GM12878 (cell line): Measurements from ENCODE around the gene CLIC3. TPM values are rescaled to one million over a fixed set of nuclear protein-coding genes. Genes with fewer than 3 reads are reported as not detected.

ENCODE experiments used
- ATAC-seq: fragments of 200-7000 bp; cut with Tn5 transposase; 3 replicates; pipeline ENCODE4 v1.9.1; 2020; ENCODE audit warnings: mild to moderate bottlenecking, moderate library complexity
- BruUV-seq: library from RNA; stranded (reverse); fragments of 400-500 nt; replicated peaks from 2 replicates; lab custom pipeline; 2021; lab: Mats Ljungman, UMichigan
- CTCF ChIA-PET: fragments of 300-600 bp; sonication (Branson Sonifier 250); formaldehyde crosslinking; extraction: SDS; loops from one replicate; lab custom pipeline; 2021; ENCODE audit warnings: inconsistent platforms; lab: Yijun Ruan, JAX
- POLR2A ChIA-PET: fragments of 350-600 bp; formaldehyde crosslinking; extraction: SDS; loops from one replicate; lab custom pipeline; 2021; ENCODE audit warnings: inconsistent platforms; lab: Charles Lee
- RAD21 ChIA-PET: fragments of 300-600 bp; sonication (Branson Sonifier 250); formaldehyde crosslinking; loops from one replicate; lab custom pipeline; 2023; ENCODE audit warnings: antibody characterized with exemption; ENCODE audit not compliant: unreplicated experiment; lab: Charles Lee
- SMC1A ChIA-PET: fragments of 300-600 bp; sonication (Branson Sonifier 250); formaldehyde crosslinking; loops from one replicate; lab custom pipeline; 2023; ENCODE audit not compliant: unreplicated experiment, uncharacterized antibody; lab: Charles Lee
- DNase-seq: peaks from one replicate; pipeline ENCODE4 v3.0.0-alpha.2; 2011; ENCODE audit warnings: low read depth, low spot score
- FAIRE-seq: peaks from 3 replicates; lab custom pipeline; 2011; peaks lifted over from hg19 to GRCh38; lab: Jason Lieb, UNC
- H2AFZ ChIP-seq: 2 replicates; pipeline ENCODE4 v1.6.0; 2011; ENCODE audit warnings: low read depth, low read length, control low read depth; ENCODE audit not compliant: control insufficient read depth
- H3K27ac ChIP-seq: 2 replicates; pipeline ENCODE4 v1.5.1; 2011; ENCODE audit warnings: control low read depth; ENCODE audit not compliant: control insufficient read depth, insufficient read depth
- H3K27me3 ChIP-seq, 2 experiments: replicated peaks in 1 of 2; 2 replicates each; pipeline versions ENCODE4 v1.6.0 to v1.6.1; 2011; ENCODE audit warnings: low read length in 1 of 2; ENCODE audit not compliant: control insufficient read depth in 2 of 2, insufficient read depth in 2 of 2
- H3K36me3 ChIP-seq, 2 experiments: 2 replicates each; pipeline ENCODE4 v1.5.1; 2011; ENCODE audit warnings: low read length in 1 of 2; ENCODE audit not compliant: control insufficient read depth in 2 of 2, insufficient read depth in 2 of 2
- H3K4me1 ChIP-seq: 2 replicates; pipeline ENCODE4 v1.6.1; 2011; ENCODE audit warnings: mild to moderate bottlenecking, low read length, moderate library complexity, mixed read lengths; ENCODE audit not compliant: control insufficient read depth, insufficient read depth
- H3K4me2 ChIP-seq: 2 replicates; pipeline ENCODE4 v1.6.0; 2011; ENCODE audit warnings: control low read depth; ENCODE audit not compliant: control insufficient read depth, insufficient read depth
- H3K4me3 ChIP-seq: fragments of 200-600 bp; sonication (generic); 2 replicates; pipeline ENCODE4 v1.5.1; 2016
- H3K79me2 ChIP-seq: 2 replicates; pipeline ENCODE4 v1.6.0; 2011; ENCODE audit warnings: low read length; ENCODE audit not compliant: control insufficient read depth, insufficient read depth
- H3K9ac ChIP-seq: 2 replicates; pipeline ENCODE4 v1.8.0; 2011; ENCODE audit warnings: low read length, control low read depth, mixed read lengths; ENCODE audit not compliant: control insufficient read depth, insufficient read depth
- H3K9me3 ChIP-seq: replicated peaks from 3 replicates; pipeline ENCODE4 v1.5.1; 2011; ENCODE audit warnings: mild to moderate bottlenecking, low read length; ENCODE audit not compliant: control insufficient read depth, insufficient read depth
- H4K20me1 ChIP-seq: 2 replicates; pipeline ENCODE4 v1.6.0; 2011; ENCODE audit not compliant: control insufficient read depth, insufficient read depth
- ATF7 ChIP-seq: fragments of 450-650 bp; IDR thresholded peaks from 2 replicates; pipeline ENCODE4 v1.6.1; 2016; ENCODE audit warnings: low read depth, mild to moderate bottlenecking
- BRCA1 ChIP-seq: IDR thresholded peaks from 2 replicates; pipeline ENCODE4 v1.6.1; 2011; ENCODE audit warnings: low read depth, low read length, improper control_type of control experiment
- CHD2 ChIP-seq: IDR thresholded peaks from 2 replicates; pipeline ENCODE4 v1.6.1; 2011; ENCODE audit warnings: low read depth, low read length, improper control_type of control experiment, borderline replicate concordance
- HCFC1 ChIP-seq: fragments of 150-350 bp; IDR thresholded peaks from 2 replicates; pipeline ENCODE4 v1.6.1; 2014; ENCODE audit warnings: low read length
- NRF1 ChIP-seq: conservative IDR thresholded peaks from 2 replicates; pipeline ENCODE4 v1.6.1; 2011; ENCODE audit warnings: mild to moderate bottlenecking, low read depth, low read length, improper control_type of control experiment
- SIX5 ChIP-seq: IDR thresholded peaks from 2 replicates; pipeline ENCODE4 v1.6.1; 2011; ENCODE audit warnings: mild to moderate bottlenecking, low read depth, low read length, moderate library complexity; ENCODE audit not compliant: severe bottlenecking
- SMC3 ChIP-seq: IDR thresholded peaks from 2 replicates; pipeline ENCODE4 v1.6.1; 2011; ENCODE audit warnings: low read length, improper control_type of control experiment, borderline replicate concordance
- SREBF2 ChIP-seq: IDR thresholded peaks from 2 replicates; pipeline ENCODE4 v1.6.1; 2012; ENCODE audit warnings: mild to moderate bottlenecking, low read length
- TAF1 ChIP-seq: IDR thresholded peaks from 2 replicates; pipeline ENCODE4 v1.6.1; 2011; ENCODE audit warnings: mild to moderate bottlenecking, low read depth, low read length, borderline replicate concordance
- TCF7 ChIP-seq: IDR thresholded peaks from 2 replicates; pipeline ENCODE4 v1.6.1; 2014; ENCODE audit warnings: antibody characterized with exemption, borderline replicate concordance
- YBX1 ChIP-seq: fragments of 450-650 bp; IDR thresholded peaks from 2 replicates; pipeline ENCODE4 v1.6.1; 2016; ENCODE audit warnings: antibody characterized with exemption
- WGBS: methylation state at CpG from one replicate; pipeline ENCODE4 v1.1.6; 2016; ENCODE audit warnings: low lambda C conversion rate; ENCODE audit not compliant: insufficient replicate concordance, insufficient coverage; ENCODE audit errors: missing lambda C conversion rate; 5-methylcytosine and 5-hydroxymethylcytosine counted together
- in situ Hi-C: fragments of 300-500 bp; cut with MboI; formaldehyde crosslinking; loops from 9 replicates; pipeline ENCODE4 v1.14.3; 2018; ENCODE audit warnings: mixed read lengths
- intact Hi-C: fragments of 100-400 bp; cut with micrococcal nuclease; formaldehyde crosslinking; loops from one replicate; pipeline ENCODE4 v1.14.2; 2022; ENCODE audit not compliant: unreplicated experiment
- polyA plus RNA-seq, 11 experiments: library from polyadenylated mRNA; depleted of rRNA in 4 of 11; unstranded in 6 of 11; stranded (reverse) in 5 of 11; fragments of >200 nt; fragmentation: Nextera tagmentation in 4 of 11; fragmentation: Illumina TruSeq in 1 of 11; extraction: Ambion mirVana in 4 of 11; extraction: Trizol in 1 of 11; gene quantifications; 1 replicate in 1 of 11; 2 replicates in 10 of 11; pipeline versions ENCODE4 v1.2.1 to v1.2.3, GENCODE V29; 2011 to 2016; ENCODE audit warnings: inconsistent platforms in 2 of 11, missing spikeins in 2 of 11, low read depth in 1 of 11
- total RNA-seq, 4 experiments: library from RNA; depleted of rRNA in 3 of 4; stranded (reverse); fragments of >200 nt in 3 of 4; fragmentation: Illumina TruSeq in 1 of 4; extraction: Trizol in 1 of 4; gene quantifications; 2 replicates each; pipeline versions ENCODE4 v1.2.1 to v1.2.3, GENCODE V29; 2013 to 2021
- TF ChIP-seq, protein P1 (sequence below): IDR thresholded peaks from 2 replicates; pipeline ENCODE4 v1.6.1; 2011; ENCODE audit warnings: borderline replicate concordance, low read depth, mild to moderate bottlenecking, moderate library complexity, mixed read lengths, low read length; ENCODE audit not compliant: insufficient read depth; ENCODE audit errors: extremely low read length
- TF ChIP-seq, protein P2 (sequence below): fragments of 450-650 bp; IDR thresholded peaks from 2 replicates; pipeline ENCODE4 v1.6.1; 2017; ENCODE audit warnings: mild to moderate bottlenecking, low read depth, inconsistent platforms; ENCODE audit not compliant: poor library complexity, severe bottlenecking
- TF ChIP-seq, protein P3 (sequence below): fragments of 450-650 bp; IDR thresholded peaks from 2 replicates; pipeline ENCODE4 v1.6.1; 2014; ENCODE audit warnings: mild to moderate bottlenecking

CLIC3 gene
- total and polyA plus RNA-seq, 10 of the 15 experiments (the other 5 are each of a cell fraction or from before 2014, with no cell fraction given) = 0.31 TPM; not detected in 9

DNA sequence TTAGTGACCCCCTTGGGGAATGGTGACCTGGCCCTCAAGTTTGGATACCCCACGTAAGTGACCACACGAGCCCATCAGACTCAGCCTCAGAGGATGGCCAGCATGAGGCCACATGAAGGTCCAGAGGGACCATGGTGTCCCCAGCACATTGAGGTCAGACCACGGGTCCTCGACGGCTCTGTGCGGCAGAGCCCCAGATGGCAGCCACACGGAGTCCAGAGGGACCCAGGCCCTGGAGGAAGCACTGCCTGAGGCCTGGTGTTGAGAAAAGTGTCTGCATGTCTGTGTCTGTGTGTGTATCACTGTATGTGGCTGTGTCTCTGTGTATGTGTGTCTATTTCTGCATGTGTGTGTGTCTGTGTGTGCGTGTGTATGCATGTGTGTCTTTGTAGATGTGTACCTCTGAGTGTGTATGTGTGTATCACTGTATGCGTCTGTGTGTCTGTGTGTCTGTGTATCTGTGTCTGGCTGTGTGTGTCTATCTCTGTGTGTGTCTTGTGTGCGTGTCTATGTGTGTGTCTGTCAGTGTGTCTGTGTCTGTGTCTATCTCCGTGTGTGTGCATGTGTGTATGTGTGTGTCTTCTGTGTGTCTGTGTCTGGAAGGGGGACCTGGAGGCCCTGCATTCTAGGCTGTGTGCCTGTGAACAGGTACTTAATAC, 12.6 kb downstream of the CLIC3 start:
- Histone ChIP-seq H3K4me3 (no peak overlapping the region), H3K4me2 (no peak overlapping the region), H3K27ac (no peak overlapping the region), H3K9me3 (no peaks in the 10 kb centered on the region)
- in situ Hi-C loops = no loop called here
- no TSS peak for BruUV-seq
- DNase-seq = no peak
- ATAC-seq = no peak
- no peak for TF ChIP-seq ATF7
- TF ChIP-seq NRF1 = no peak
- TF ChIP-seq BRCA1 = no peak
- TF ChIP-seq CHD2 = no peak
- no peak for TF ChIP-seq SMC3
- TF ChIP-seq SREBF2 = no peak
- no peak for TF ChIP-seq SIX5
- TF ChIP-seq, protein P1, sequence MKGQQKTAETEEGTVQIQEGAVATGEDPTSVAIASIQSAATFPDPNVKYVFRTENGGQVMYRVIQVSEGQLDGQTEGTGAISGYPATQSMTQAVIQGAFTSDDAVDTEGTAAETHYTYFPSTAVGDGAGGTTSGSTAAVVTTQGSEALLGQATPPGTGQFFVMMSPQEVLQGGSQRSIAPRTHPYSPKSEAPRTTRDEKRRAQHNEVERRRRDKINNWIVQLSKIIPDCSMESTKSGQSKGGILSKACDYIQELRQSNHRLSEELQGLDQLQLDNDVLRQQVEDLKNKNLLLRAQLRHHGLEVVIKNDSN = no peak
- TF ChIP-seq, protein P2, sequence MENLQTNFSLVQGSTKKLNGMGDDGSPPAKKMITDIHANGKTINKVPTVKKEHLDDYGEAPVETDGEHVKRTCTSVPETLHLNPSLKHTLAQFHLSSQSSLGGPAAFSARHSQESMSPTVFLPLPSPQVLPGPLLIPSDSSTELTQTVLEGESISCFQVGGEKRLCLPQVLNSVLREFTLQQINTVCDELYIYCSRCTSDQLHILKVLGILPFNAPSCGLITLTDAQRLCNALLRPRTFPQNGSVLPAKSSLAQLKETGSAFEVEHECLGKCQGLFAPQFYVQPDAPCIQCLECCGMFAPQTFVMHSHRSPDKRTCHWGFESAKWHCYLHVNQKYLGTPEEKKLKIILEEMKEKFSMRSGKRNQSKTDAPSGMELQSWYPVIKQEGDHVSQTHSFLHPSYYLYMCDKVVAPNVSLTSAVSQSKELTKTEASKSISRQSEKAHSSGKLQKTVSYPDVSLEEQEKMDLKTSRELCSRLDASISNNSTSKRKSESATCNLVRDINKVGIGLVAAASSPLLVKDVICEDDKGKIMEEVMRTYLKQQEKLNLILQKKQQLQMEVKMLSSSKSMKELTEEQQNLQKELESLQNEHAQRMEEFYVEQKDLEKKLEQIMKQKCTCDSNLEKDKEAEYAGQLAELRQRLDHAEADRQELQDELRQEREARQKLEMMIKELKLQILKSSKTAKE = no peak
- TF ChIP-seq, protein P3, sequence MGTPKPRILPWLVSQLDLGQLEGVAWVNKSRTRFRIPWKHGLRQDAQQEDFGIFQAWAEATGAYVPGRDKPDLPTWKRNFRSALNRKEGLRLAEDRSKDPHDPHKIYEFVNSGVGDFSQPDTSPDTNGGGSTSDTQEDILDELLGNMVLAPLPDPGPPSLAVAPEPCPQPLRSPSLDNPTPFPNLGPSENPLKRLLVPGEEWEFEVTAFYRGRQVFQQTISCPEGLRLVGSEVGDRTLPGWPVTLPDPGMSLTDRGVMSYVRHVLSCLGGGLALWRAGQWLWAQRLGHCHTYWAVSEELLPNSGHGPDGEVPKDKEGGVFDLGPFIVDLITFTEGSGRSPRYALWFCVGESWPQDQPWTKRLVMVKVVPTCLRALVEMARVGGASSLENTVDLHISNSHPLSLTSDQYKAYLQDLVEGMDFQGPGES = no peak
- TF ChIP-seq HCFC1 = no peak
- no peak for TF ChIP-seq TCF7
- TF ChIP-seq YBX1 = no peak
- TF ChIP-seq TAF1 = no peak
- TF ChIP-seq, all 136 proteins: peak for 0
- FAIRE-seq = no peak
- H4K20me1 ChIP-seq = peaks cover 3% of the 10 kb centered on the region; the same call in 1 of the 2 replicates
- H2AFZ ChIP-seq = no peak overlapping the region
- H3K27me3 ChIP-seq = peaks cover 5 to 6% of the 10 kb centered on the region in 2 experiments
- no peaks in the 10 kb centered on the region for H3K79me2 ChIP-seq
- POLR2A ChIA-PET = no interaction called here
- no peaks in the 10 kb centered on the region for H3K36me3 ChIP-seq
- intact Hi-C loops = no loop called here
- H3K9ac ChIP-seq = no peak overlapping the region
- SMC1A ChIA-PET = no interaction called here
- WGBS = 26% methylated on average over 11 of the region's 11 CpGs
- CTCF ChIA-PET = no interaction called here
- RAD21 ChIA-PET = no interaction called here
- H3K4me1 ChIP-seq = no peaks in the 10 kb centered on the region
